C4-2B (cell line): ENCODE measurements around the gene LPCAT2.

ENCODE experiments used
- H3K27ac ChIP-seq: fragments of 450-650 bp; 2 replicates; pipeline ENCODE4 v1.5.1; 2017
- ZFX ChIP-seq: fragments of 450-650 bp; IDR thresholded peaks from 2 replicates; pipeline ENCODE4 v1.6.1; 2017
- TF ChIP-seq, protein P1 (sequence below): fragments of 450-650 bp; conservative IDR thresholded peaks from 2 replicates; pipeline ENCODE4 v1.5.1; 2017; ENCODE audit warnings: mild to moderate bottlenecking

Gene LPCAT2

DNA sequence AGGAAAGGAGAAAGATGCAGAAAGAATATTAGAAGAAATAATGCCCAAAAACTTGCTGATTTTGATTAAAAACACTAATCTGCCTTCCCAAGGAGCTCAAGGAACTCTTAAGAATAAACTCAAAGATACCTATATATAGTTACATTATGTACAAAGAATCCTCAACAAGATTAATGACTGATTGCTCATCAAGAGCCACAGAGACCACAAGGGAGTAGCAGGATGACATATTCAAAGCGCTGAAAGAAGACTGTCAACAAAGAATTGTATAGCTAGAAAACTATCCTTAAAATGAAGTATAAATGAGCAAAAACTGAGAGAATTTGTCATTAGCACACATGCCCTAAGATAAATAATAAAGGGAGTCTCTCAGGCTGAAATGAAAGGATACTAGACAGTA, 6.2 kb downstream of the LPCAT2 start:
- TF ChIP-seq ZFX, result no peak
- TF ChIP-seq, protein P1, sequence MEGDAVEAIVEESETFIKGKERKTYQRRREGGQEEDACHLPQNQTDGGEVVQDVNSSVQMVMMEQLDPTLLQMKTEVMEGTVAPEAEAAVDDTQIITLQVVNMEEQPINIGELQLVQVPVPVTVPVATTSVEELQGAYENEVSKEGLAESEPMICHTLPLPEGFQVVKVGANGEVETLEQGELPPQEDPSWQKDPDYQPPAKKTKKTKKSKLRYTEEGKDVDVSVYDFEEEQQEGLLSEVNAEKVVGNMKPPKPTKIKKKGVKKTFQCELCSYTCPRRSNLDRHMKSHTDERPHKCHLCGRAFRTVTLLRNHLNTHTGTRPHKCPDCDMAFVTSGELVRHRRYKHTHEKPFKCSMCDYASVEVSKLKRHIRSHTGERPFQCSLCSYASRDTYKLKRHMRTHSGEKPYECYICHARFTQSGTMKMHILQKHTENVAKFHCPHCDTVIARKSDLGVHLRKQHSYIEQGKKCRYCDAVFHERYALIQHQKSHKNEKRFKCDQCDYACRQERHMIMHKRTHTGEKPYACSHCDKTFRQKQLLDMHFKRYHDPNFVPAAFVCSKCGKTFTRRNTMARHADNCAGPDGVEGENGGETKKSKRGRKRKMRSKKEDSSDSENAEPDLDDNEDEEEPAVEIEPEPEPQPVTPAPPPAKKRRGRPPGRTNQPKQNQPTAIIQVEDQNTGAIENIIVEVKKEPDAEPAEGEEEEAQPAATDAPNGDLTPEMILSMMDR, result no peak
- no peak overlapping the region for H3K27ac ChIP-seq

DNA sequence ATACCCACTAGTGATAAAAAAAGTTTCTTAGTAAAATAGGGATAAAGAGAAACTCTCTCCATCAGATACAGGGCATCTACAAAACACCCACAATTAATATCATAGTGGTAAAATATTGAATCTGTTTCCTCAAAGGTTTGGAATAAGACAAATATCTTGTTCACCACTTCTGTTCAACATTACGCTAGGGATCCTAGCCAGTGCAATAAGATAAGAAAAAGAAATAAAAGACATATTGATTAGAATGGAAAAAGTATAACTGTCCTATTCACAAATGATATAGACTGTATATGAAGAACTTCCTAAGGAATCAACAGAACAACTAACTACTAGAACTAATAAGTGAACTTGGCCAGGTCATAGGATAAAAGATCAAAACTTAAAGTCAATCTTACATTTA, 12.9 kb downstream of the LPCAT2 start:
- TF ChIP-seq ZFX, result no peak
- TF ChIP-seq, protein P1, result no peak

DNA sequence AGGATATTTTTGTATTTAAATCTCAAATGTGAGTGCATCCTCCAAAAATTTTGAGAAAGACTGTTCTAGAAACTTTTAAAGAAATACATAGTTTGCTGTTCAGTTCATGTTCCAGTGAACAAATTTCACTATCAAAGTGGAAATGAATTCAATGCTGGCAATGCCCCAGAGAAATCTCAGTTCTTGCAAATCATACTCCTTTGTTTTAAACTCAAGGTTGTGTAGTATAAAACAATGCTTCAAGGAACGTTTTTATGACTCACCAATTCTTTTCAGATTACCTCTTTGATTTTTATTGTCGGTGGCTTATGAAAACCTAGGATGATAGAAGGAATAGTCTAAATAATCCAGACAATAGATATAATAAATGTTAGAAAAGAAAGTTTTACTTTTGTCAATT, 17.6 kb downstream of the LPCAT2 start:
- TF ChIP-seq ZFX, result no peak
- TF ChIP-seq, protein P1, result no peak
- H3K27ac ChIP-seq, result no peak overlapping the region

More for the DNA sequence above, 12.9 kb downstream of the LPCAT2 start:
- H3K27ac ChIP-seq, result no peak overlapping the region

DNA sequence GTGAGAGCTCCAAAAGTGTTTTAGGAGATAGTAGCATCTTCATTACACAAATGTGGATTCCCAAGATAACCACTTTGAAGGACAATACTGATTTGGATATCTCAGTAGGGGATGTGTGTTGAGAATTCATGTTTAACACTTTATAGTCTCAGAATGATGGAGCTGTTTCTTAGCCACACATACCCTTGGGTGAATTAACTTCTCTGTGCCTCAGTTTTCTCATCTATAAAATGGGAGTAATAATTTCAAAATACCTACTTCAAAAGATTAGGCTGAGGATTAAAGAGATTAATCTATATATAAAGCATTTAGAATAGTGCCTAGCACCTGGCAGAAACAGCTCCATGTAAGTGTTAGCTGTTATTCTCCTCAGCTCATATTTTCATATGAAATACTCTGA, 19.0 kb downstream of the LPCAT2 start:
- no peak overlapping the region for H3K27ac ChIP-seq
- TF ChIP-seq, protein P1, result no peak
- TF ChIP-seq ZFX, result no peak

DNA sequence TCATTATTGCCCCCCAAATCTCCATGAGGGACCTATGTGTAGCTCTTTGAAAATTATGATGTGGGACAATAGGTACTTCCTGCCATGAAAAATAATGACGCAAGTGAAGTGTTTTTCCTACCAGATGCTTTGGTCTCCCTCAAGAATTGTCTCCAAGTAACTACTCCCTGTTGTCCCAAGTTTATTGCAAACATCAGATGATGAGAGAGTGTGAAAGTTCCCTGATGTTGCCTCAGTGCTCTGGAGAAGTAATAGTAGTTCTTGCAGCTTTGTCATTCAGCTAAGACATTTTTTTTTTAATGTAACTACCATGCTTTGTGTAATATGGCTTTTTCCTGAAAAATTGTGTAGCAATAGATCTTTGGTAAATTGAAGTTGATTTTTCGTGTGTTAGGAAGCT, 20.1 kb downstream of the LPCAT2 start:
- TF ChIP-seq, protein P1, result no peak
- no peak for TF ChIP-seq ZFX
- no peak overlapping the region for H3K27ac ChIP-seq

DNA sequence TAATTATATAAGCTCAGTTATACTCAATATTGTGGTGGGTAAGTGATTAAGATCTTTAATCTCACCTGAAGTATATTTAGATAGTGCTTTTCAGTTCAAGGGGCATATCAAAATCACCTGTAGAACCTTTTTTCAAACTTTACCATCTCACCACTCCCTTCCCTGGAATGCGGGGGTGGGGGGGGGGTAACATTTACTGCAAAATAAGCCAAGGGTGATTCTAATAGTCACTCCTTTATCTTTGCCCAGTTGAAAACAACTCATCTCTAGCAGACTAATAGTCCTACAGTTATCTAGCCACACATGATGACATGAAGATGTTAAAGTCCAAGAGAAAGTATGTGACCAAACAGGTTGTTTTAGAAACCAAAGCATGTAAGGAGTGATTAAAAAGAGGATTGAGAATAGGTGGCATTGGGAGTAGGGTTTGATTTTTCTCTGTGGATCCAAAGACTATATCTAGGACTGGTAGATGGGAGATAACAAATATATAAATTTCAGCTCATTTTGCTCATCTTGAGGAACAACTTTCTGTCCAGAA, 21.5 kb downstream of the LPCAT2 start:
- TF ChIP-seq, protein P1, result no peak
- TF ChIP-seq ZFX, result no peak
- H3K27ac ChIP-seq, result no peak overlapping the region

DNA sequence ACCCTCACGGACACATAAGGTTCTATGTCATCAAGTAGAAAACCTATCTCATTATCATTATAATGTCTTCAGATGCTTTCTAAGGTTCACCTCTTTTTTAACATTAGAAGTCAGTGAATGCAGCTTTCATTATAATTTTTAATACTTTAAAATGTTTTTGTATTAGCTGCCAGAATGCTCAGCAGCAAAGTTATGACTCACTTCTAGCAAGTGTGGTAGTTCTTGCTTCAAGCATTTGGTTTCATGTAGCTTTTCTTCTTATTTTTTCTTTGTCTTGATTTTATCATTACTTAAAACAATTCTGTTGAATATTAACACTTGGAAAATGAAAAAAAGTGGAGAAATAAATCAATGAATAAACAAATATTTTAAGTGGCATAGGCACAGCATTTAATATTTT, 23.4 kb downstream of the LPCAT2 start:
- H3K27ac ChIP-seq, result no peak overlapping the region
- TF ChIP-seq, protein P1, result no peak
- no peak for TF ChIP-seq ZFX
